ENCODE data around the gene GGT6.

GGT6 gene

GRCh38 chr17:4588898-4589625 lies 28.7 kb upstream of the GGT6 start:
- TF ChIP-seq CTCF (conservative IDR thresholded peaks at IDR 0.05) = no peak
- no peak overlapping the region for H3K27ac ChIP-seq

GRCh38 chr17:4588391-4588790 lies 28.0 kb upstream of the GGT6 start:
- H3K27ac ChIP-seq = no peak overlapping the region
- no peak for TF ChIP-seq CTCF (conservative IDR thresholded peaks at IDR 0.05)

- no peak overlapping the region for H3K27ac ChIP-seq
- TF ChIP-seq CTCF (conservative IDR thresholded peaks at IDR 0.05) = no peak
Observed at GRCh38 chr17:4587803-4588202, 27.4 kb upstream of the GGT6 start.

- H3K27ac ChIP-seq = no peak overlapping the region
- no peak for TF ChIP-seq CTCF (conservative IDR thresholded peaks at IDR 0.05)
Observed at GRCh38 chr17:4587195-4587594, 26.8 kb upstream of the GGT6 start.

GRCh38 chr17:4586043-4586442 lies 25.7 kb upstream of the GGT6 start:
- no peak for TF ChIP-seq CTCF (conservative IDR thresholded peaks at IDR 0.05)
- H3K27ac ChIP-seq = no peak overlapping the region

- no peak for TF ChIP-seq CTCF (conservative IDR thresholded peaks at IDR 0.05)
- no peak overlapping the region for H3K27ac ChIP-seq
Observed at GRCh38 chr17:4585638-4585994, 25.2 kb upstream of the GGT6 start.

GRCh38 chr17:4584917-4585637 lies 24.7 kb upstream of the GGT6 start:
- peak overlapping the region; percentile 66 for H3K27ac ChIP-seq
- TF ChIP-seq CTCF (conservative IDR thresholded peaks at IDR 0.05) = no peak

Measured in VCaP (cell line).